ENCODE measurements around the gene CLK2. TPM values are rescaled to one million over a fixed set of nuclear protein-coding genes. Genes with fewer than 3 reads are reported as not detected.

The CLK2 gene
- total and polyA plus RNA-seq, 9 of the 15 experiments (the other 6 are each of a cell fraction or from before 2014, with no cell fraction given): 13.5 to 81.4 (median 39.6) TPM

DNA sequence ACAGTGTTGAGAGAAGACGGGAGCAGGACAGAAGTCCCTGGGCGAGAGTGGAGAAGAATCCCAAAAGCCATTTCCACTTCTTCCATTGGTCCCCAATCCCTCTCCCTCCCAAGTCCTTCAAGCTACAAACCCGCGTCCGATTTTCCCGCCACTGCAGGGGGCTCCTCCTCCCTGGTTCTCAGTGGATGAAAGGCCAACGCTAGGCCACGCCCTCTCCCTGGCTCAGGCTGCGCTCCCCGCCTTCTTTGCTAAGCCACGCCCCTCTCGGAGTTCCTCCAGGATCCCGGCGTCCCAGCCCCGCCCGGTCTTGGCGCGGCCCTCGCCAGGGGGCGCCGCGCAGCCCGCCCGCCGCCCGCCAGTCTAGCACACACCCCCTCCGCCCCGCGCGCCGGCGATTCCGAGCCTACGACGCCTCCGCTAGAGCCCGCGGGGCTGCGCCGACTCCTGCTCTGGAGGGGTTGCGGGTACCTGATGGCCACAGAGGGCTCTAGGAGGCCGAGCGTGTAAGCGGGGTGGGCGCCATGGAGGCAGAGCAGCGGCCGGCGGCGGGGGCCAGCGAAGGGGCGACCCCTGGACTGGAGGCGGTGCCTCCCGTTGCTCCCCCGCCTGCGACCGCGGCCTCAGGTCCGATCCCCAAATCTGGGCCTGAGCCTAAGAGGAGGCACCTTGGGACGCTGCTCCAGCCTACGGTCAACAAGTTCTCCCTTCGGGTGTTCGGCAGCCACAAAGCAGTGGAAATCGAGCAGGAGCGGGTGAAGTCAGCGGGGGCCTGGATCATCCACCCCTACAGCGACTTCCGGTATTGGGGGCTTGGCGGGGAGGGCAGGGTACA lies 4.0 kb upstream of the CLK2 start, which contains the start of gene HCN3 (continued):
- TF ChIP-seq, protein P1, sequence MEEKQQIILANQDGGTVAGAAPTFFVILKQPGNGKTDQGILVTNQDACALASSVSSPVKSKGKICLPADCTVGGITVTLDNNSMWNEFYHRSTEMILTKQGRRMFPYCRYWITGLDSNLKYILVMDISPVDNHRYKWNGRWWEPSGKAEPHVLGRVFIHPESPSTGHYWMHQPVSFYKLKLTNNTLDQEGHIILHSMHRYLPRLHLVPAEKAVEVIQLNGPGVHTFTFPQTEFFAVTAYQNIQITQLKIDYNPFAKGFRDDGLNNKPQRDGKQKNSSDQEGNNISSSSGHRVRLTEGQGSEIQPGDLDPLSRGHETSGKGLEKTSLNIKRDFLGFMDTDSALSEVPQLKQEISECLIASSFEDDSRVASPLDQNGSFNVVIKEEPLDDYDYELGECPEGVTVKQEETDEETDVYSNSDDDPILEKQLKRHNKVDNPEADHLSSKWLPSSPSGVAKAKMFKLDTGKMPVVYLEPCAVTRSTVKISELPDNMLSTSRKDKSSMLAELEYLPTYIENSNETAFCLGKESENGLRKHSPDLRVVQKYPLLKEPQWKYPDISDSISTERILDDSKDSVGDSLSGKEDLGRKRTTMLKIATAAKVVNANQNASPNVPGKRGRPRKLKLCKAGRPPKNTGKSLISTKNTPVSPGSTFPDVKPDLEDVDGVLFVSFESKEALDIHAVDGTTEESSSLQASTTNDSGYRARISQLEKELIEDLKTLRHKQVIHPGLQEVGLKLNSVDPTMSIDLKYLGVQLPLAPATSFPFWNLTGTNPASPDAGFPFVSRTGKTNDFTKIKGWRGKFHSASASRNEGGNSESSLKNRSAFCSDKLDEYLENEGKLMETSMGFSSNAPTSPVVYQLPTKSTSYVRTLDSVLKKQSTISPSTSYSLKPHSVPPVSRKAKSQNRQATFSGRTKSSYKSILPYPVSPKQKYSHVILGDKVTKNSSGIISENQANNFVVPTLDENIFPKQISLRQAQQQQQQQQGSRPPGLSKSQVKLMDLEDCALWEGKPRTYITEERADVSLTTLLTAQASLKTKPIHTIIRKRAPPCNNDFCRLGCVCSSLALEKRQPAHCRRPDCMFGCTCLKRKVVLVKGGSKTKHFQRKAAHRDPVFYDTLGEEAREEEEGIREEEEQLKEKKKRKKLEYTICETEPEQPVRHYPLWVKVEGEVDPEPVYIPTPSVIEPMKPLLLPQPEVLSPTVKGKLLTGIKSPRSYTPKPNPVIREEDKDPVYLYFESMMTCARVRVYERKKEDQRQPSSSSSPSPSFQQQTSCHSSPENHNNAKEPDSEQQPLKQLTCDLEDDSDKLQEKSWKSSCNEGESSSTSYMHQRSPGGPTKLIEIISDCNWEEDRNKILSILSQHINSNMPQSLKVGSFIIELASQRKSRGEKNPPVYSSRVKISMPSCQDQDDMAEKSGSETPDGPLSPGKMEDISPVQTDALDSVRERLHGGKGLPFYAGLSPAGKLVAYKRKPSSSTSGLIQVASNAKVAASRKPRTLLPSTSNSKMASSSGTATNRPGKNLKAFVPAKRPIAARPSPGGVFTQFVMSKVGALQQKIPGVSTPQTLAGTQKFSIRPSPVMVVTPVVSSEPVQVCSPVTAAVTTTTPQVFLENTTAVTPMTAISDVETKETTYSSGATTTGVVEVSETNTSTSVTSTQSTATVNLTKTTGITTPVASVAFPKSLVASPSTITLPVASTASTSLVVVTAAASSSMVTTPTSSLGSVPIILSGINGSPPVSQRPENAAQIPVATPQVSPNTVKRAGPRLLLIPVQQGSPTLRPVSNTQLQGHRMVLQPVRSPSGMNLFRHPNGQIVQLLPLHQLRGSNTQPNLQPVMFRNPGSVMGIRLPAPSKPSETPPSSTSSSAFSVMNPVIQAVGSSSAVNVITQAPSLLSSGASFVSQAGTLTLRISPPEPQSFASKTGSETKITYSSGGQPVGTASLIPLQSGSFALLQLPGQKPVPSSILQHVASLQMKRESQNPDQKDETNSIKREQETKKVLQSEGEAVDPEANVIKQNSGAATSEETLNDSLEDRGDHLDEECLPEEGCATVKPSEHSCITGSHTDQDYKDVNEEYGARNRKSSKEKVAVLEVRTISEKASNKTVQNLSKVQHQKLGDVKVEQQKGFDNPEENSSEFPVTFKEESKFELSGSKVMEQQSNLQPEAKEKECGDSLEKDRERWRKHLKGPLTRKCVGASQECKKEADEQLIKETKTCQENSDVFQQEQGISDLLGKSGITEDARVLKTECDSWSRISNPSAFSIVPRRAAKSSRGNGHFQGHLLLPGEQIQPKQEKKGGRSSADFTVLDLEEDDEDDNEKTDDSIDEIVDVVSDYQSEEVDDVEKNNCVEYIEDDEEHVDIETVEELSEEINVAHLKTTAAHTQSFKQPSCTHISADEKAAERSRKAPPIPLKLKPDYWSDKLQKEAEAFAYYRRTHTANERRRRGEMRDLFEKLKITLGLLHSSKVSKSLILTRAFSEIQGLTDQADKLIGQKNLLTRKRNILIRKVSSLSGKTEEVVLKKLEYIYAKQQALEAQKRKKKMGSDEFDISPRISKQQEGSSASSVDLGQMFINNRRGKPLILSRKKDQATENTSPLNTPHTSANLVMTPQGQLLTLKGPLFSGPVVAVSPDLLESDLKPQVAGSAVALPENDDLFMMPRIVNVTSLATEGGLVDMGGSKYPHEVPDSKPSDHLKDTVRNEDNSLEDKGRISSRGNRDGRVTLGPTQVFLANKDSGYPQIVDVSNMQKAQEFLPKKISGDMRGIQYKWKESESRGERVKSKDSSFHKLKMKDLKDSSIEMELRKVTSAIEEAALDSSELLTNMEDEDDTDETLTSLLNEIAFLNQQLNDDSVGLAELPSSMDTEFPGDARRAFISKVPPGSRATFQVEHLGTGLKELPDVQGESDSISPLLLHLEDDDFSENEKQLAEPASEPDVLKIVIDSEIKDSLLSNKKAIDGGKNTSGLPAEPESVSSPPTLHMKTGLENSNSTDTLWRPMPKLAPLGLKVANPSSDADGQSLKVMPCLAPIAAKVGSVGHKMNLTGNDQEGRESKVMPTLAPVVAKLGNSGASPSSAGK (IDR thresholded peaks at IDR 0.05): peak; percentile 77
- TF ChIP-seq ZNF444 (CRISPR knock-in tag; IDR thresholded peaks at IDR 0.05) (no peak), SMARCB1 (IDR thresholded peaks at IDR 0.05; ENCODE audit: insufficient read length, low read depth) (no peak), FIP1L1 (IDR thresholded peaks at IDR 0.05; ENCODE audit: low read depth, low read length, poor library complexity, severe bottlenecking) (peak; percentile 27), CTBP1 (IDR thresholded peaks at IDR 0.05; ENCODE audit: borderline replicate concordance) (peak; percentile 82), ZEB2 (IDR thresholded peaks at IDR 0.05) (no peak), RBM17 (IDR thresholded peaks at IDR 0.05; ENCODE audit: borderline replicate concordance, low read depth, low read length) (no peak)
